OCI-LY3 (cell line): ENCODE data around the gene AKAP17A.
"Not testable (repeated sequence)": the region's sequence is repeated elsewhere in the genome, so short reads cannot be mapped to it uniquely, and the experiment has no call there.

Experiments
- H2AFZ ChIP-seq: fragments of 200-600, 300-600 bp; shearing (Covaris generic); 2 replicates; pipeline ENCODE4 v1.6.0; 2014; ENCODE audit warnings: antibody characterized with exemption, low read depth, low read length
- H3K27ac ChIP-seq: fragments of 200-600, 300-600 bp; sonication (generic); 2 replicates; pipeline ENCODE4 v1.5.1; 2014; ENCODE audit warnings: mild to moderate bottlenecking, low read length, moderate library complexity, mixed read lengths
- H3K27me3 ChIP-seq: fragments of 200-600, 300-600 bp; sonication (generic); 2 replicates; pipeline ENCODE4 v1.6.1; 2014; ENCODE audit warnings: low read depth, low read length, mixed read lengths
- H3K36me3 ChIP-seq: fragments of 200-600, 300-600 bp; sonication (generic); replicated peaks from 2 replicates; pipeline ENCODE3; 2014; ENCODE audit warnings: low read depth, low read length, mixed read lengths
- H3K4me1 ChIP-seq: fragments of 300-600, 200-600 bp; sonication (generic); 2 replicates; pipeline ENCODE4 v1.6.1; 2014; ENCODE audit warnings: low read length, mixed read lengths
- H3K4me2 ChIP-seq: fragments of 200-600, 300-600 bp; sonication (generic); 2 replicates; pipeline ENCODE4 v1.6.1; 2014; ENCODE audit warnings: low read length, mixed read lengths
- H3K4me3 ChIP-seq: fragments of 300-600, 200-600 bp; sonication (generic); 2 replicates; pipeline ENCODE4 v1.5.1; 2014; ENCODE audit warnings: antibody characterized with exemption, mild to moderate bottlenecking, low read length, moderate library complexity
- H3K79me2 ChIP-seq: fragments of 300-600, 200-600 bp; shearing (Covaris generic); 2 replicates; pipeline ENCODE4 v1.6.1; 2014; ENCODE audit warnings: mild to moderate bottlenecking, low read length, mixed read lengths
- H3K9ac ChIP-seq: fragments of 300-600, 200-600 bp; shearing (Covaris generic); 2 replicates; pipeline ENCODE4 v1.6.0; 2014; ENCODE audit warnings: mild to moderate bottlenecking, low read length, moderate library complexity
- H3K9me3 ChIP-seq: fragments of 200-600, 300-600 bp; shearing (Covaris generic); 2 replicates; pipeline ENCODE4 v1.6.1; 2014; ENCODE audit warnings: low read length, mixed read lengths; ENCODE audit not compliant: insufficient read depth
- H4K20me1 ChIP-seq: fragments of 200-600, 300-600 bp; sonication (generic); 2 replicates; pipeline ENCODE4 v1.6.1; 2016; ENCODE audit warnings: low read length, mixed read lengths; ENCODE audit not compliant: insufficient read depth
- CTCF ChIP-seq: fragments of 200-600, 300-600 bp; sonication (generic); IDR thresholded peaks from 2 replicates; pipeline ENCODE4 v1.5.1; 2014; ENCODE audit warnings: antibody characterized with exemption, low read length, low read depth
- EZH2phosphoT487 ChIP-seq: fragments of 200-600 bp; shearing (Covaris generic); IDR thresholded peaks from 2 replicates; pipeline ENCODE4 v1.6.1; 2018; ENCODE audit warnings: antibody characterized with exemption, mixed run types, low read depth

The AKAP17A gene

GRCh38 chrX:1564750-1565683, 26.4 kb upstream of the AKAP17A start:
- no peak for TF ChIP-seq CTCF
- TF ChIP-seq EZH2phosphoT487 = no peak
- Histone ChIP-seq H3K4me2 (peak overlapping the region; percentile 63), H3K4me3 (peak overlapping the region; percentile 50), H3K36me3 (no peaks in the 10 kb centered on the region), H3K27ac (no peak overlapping the region), H3K4me1 (peaks cover 10% of the 10 kb centered on the region), H3K9me3 (no peaks in the 10 kb centered on the region), H3K9ac (no peak overlapping the region), H4K20me1 (no peaks in the 10 kb centered on the region), H3K27me3 (peaks cover 28% of the 10 kb centered on the region), H3K79me2 (no peaks in the 10 kb centered on the region), H2AFZ (no peak overlapping the region)

- H3K36me3 ChIP-seq, H3K9ac ChIP-seq, H3K79me2 ChIP-seq, H3K27me3 ChIP-seq, H4K20me1 ChIP-seq, H2AFZ ChIP-seq, H3K9me3 ChIP-seq, H3K27ac ChIP-seq, H3K4me3 ChIP-seq, H3K4me2 ChIP-seq: not testable (repeated sequence)
- H3K4me1 ChIP-seq = peaks cover 19% of the 10 kb centered on the region
Measured at GRCh38 chrX:1574181-1574580, 17.2 kb upstream of the AKAP17A start.

- H3K36me3 ChIP-seq = no peaks in the 10 kb centered on the region
- H3K9ac ChIP-seq = no peak overlapping the region
- peaks cover 24% of the 10 kb centered on the region for H3K4me1 ChIP-seq
- TF ChIP-seq EZH2phosphoT487 (no peak), CTCF (no peak)
- H3K27ac ChIP-seq = no peak overlapping the region
- H4K20me1 ChIP-seq = no peaks in the 10 kb centered on the region
- H3K27me3 ChIP-seq = 0 out of 2 replicates have a peak, but pooled peaks cover 4% of the 10 kb centered on the region
- no peaks in the 10 kb centered on the region for H3K9me3 ChIP-seq
- H2AFZ ChIP-seq = no peak overlapping the region
- H3K79me2 ChIP-seq = no peaks in the 10 kb centered on the region
- no peak overlapping the region for H3K4me2 ChIP-seq
- H3K4me3 ChIP-seq = no peak overlapping the region
Measured at GRCh38 chrX:1576201-1576992, 15.0 kb upstream of the AKAP17A start.

- no peaks in the 10 kb centered on the region for H3K36me3 ChIP-seq
- H4K20me1 ChIP-seq = no peaks in the 10 kb centered on the region
- peaks cover 27% of the 10 kb centered on the region for H3K4me1 ChIP-seq
- H3K4me3 ChIP-seq = no peak overlapping the region
- no peaks in the 10 kb centered on the region for H3K79me2 ChIP-seq
- no peak for TF ChIP-seq EZH2phosphoT487
- TF ChIP-seq CTCF = no peak
- no peak overlapping the region for H3K27ac ChIP-seq
- no peak overlapping the region for H2AFZ ChIP-seq
- no peak overlapping the region for H3K9ac ChIP-seq
- no peaks in the 10 kb centered on the region for H3K9me3 ChIP-seq
- no peak overlapping the region for H3K4me2 ChIP-seq
- 0 out of 2 replicates have a peak, but pooled peaks cover 4% of the 10 kb centered on the region for H3K27me3 ChIP-seq
Measured at GRCh38 chrX:1577845-1578244, 13.6 kb upstream of the AKAP17A start.
